Measurements from ENCODE around the gene MEIOC. TPM values are rescaled to one million over a fixed set of nuclear protein-coding genes. Genes with fewer than 3 reads are reported as not detected.
A peak's percentile ranks its signal among the peaks of the same experiment; 100 is the strongest.

The MEIOC gene
- total and polyA plus RNA-seq, 9 of the 15 experiments (the other 6 are each of a cell fraction or from before 2014, with no cell fraction given) = 0.04 to 0.23 (median 0.06) TPM; not detected in 5

DNA sequence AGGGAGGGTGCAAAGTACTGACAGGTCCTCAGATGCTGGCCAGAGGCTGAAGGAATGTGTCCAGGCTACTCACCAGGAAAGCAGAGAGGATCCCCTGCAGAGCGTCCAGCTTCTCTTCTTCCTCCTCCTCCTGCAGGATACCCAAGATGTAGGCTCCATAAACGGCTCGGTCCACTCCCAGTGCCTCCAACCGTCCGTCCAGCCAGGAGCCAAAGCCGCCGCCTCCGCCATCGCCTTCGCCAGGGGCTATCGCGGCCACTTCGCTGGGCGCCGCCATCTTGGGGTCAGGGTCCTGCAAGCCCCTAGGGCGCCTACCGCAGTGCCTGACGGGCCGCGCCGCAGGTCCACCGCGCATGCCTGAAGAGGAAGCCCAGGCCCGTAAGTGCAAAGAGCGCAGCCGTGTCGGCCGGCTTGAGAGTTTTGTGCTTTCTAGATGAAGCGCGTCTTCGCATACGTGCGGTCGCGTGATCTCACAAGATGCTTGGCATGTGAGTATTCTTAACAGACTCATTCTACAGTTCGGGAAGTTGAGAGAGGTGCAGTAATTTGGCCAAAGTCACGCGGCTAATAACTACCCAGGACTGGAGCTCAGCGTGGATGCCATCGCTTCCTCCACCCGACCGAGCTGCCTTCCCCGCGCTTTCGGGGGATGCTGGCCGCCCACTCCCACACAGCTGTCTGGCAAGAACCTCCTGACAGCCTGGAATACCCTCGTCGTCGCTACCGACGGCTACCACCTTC is 33.4 kb downstream of the MEIOC start, which contains the start of gene CCDC43 (continued):
- TF ChIP-seq NR4A1 (CRISPR knock-in tag; IDR thresholded peaks at IDR 0.05) (peak; percentile 43; the same call in 1 of the 2 replicates), NR4A1 (tag; IDR thresholded peaks at IDR 0.05) (no peak), FUS (optimal IDR thresholded peaks at IDR 0.05; ENCODE audit: low read depth, low read length) (peak; percentile 37), MEIS2 (IDR thresholded peaks at IDR 0.05; ENCODE audit: partially characterized antibody) (peak; percentile 61), POLR2B (IDR thresholded peaks at IDR 0.05; ENCODE audit: low read depth, partially characterized antibody) (peak; percentile 76), ZNF395 (CRISPR knock-in tag; IDR thresholded peaks at IDR 0.05) (0 out of 2 replicates have a peak, but pooled peaks have one; percentile 14), ZNF143 (CRISPR knock-in tag; IDR thresholded peaks at IDR 0.05) (peak; percentile 37; the same call in 1 of the 2 replicates), TAF1 (IDR thresholded peaks at IDR 0.05; ENCODE audit: control insufficient read depth, extremely low read depth, insufficient read depth, low read length, severe bottlenecking) (peak; percentile 97), TBP (optimal IDR thresholded peaks at IDR 0.05; ENCODE audit: low read depth, low read length) (peak; percentile 90), ATF1 (CRISPR knock-in tag; IDR thresholded peaks at IDR 0.05) (no peak), ATF1 (tag; IDR thresholded peaks at IDR 0.05) (peak; percentile 75), HMGXB4 (CRISPR knock-in tag; IDR thresholded peaks at IDR 0.05) (0 out of 2 replicates have a peak, but pooled peaks have one; percentile 10), SIN3A (IDR thresholded peaks at IDR 0.05; ENCODE audit: borderline replicate concordance in 2 of 2, control insufficient read depth in 1 of 2, low read depth in 2 of 2, low read length in 2 of 2) (peak; percentile 43 to 78; a peak in 3 of 4 replicates), RBM34 (IDR thresholded peaks at IDR 0.05; ENCODE audit: borderline replicate concordance, insufficient read depth, low read length) (no peak), NKRF (IDR thresholded peaks at IDR 0.05; ENCODE audit: borderline replicate concordance) (peak; percentile 72; the same call in 1 of the 2 replicates), EP300 (IDR thresholded peaks at IDR 0.05; ENCODE audit: low read length) (no peak), ETV1 (tag; conservative IDR thresholded peaks at IDR 0.05; ENCODE audit: low read depth) (no peak), MAX (CRISPR knock-in tag; IDR thresholded peaks at IDR 0.05) (peak; percentile 82)
- TF ChIP-seq, protein P1, sequence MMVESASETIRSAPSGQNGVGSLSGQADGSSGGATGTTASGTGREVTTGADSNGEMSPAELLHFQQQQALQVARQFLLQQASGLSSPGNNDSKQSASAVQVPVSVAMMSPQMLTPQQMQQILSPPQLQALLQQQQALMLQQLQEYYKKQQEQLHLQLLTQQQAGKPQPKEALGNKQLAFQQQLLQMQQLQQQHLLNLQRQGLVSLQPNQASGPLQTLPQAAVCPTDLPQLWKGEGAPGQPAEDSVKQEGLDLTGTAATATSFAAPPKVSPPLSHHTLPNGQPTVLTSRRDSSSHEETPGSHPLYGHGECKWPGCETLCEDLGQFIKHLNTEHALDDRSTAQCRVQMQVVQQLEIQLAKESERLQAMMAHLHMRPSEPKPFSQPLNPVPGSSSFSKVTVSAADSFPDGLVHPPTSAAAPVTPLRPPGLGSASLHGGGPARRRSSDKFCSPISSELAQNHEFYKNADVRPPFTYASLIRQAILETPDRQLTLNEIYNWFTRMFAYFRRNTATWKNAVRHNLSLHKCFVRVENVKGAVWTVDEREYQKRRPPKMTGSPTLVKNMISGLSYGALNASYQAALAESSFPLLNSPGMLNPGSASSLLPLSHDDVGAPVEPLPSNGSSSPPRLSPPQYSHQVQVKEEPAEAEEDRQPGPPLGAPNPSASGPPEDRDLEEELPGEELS (CRISPR knock-in tag; IDR thresholded peaks at IDR 0.05; ENCODE audit: borderline replicate concordance) = peak; percentile 67; the same call in 1 of the 2 replicates

Data from K562 (cell line).